Type B pancreatic cell (in vitro differentiated cells): ENCODE measurements around the gene DMPK. TPM values are rescaled to one million over a fixed set of nuclear protein-coding genes. Genes with fewer than 3 reads are reported as not detected.
A peak's percentile ranks its signal among the peaks of the same experiment; 100 is the strongest.

ENCODE experiments used
- DNase-seq: peaks from one replicate; pipeline ENCODE4 v3.0.0; 2021; ENCODE audit warnings: mixed read lengths; ENCODE audit not compliant: unreplicated experiment; ENCODE audit errors: extremely low spot score
- H3K27ac Mint-ChIP-seq: 2 replicates; pipeline ENCODE4 v1.8.0; 2021; ENCODE audit warnings: mild to moderate bottlenecking, mixed read lengths
- H3K27me3 Mint-ChIP-seq: 2 replicates; pipeline ENCODE4 v1.8.0; 2021; ENCODE audit warnings: mixed read lengths
- H3K36me3 Mint-ChIP-seq: 2 replicates; pipeline ENCODE4 v1.8.0; 2021; ENCODE audit warnings: mixed read lengths
- H3K4me1 Mint-ChIP-seq: one replicate; pipeline ENCODE4 v1.8.0; 2021; ENCODE audit warnings: mixed read lengths; ENCODE audit not compliant: unreplicated experiment
- H3K4me3 Mint-ChIP-seq: 2 replicates; pipeline ENCODE4 v1.8.0; 2021; ENCODE audit warnings: mild to moderate bottlenecking, mixed read lengths
- H3K9me3 Mint-ChIP-seq: 2 replicates; pipeline ENCODE4 v1.8.0; 2021; ENCODE audit warnings: mixed read lengths
- CTCF ChIP-seq: fragments of 200-600 bp; sonication (generic); conservative IDR thresholded peaks from 2 replicates; pipeline ENCODE4 v1.5.0; 2021; ENCODE audit warnings: antibody characterized with exemption, mild to moderate bottlenecking
- total RNA-seq: library from RNA; stranded (reverse); gene quantifications from 2 replicates; pipeline ENCODE4 v1.2.1, GENCODE V29; 2021; ENCODE audit warnings: low replicate concordance

DMPK gene
- total RNA-seq, 1 donor from 2014 or later: 97.7 TPM

DNA sequence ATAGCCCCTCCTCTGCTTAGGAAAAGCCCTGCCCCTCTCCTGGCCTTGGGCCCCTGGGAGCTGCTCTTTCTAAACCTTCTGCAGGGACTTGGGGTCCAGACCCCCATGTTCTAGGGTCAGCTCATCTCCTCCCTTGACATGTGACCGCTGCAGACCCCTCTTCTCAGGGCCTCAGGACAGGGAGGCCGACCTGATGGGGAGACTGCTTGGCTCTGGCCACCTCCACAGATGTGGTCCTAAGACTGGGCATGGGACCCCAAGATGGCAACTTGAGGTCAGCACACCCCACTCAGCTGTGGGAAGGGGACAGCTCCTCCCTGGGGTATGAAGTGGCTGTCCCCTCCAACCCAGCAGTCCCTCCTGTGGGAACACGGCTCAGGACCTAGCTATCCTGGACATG is 9.4 kb downstream of the DMPK start:
- no peaks in the 10 kb centered on the region for H3K27me3 Mint-ChIP-seq
- no peak overlapping the region for H3K4me3 Mint-ChIP-seq
- H3K9me3 Mint-ChIP-seq: no peaks in the 10 kb centered on the region
- peaks cover 8% of the 10 kb centered on the region for H3K4me1 Mint-ChIP-seq
- peaks cover 4% of the 10 kb centered on the region for H3K36me3 Mint-ChIP-seq
- H3K27ac Mint-ChIP-seq: no peak overlapping the region
- no peak for DNase-seq
- TF ChIP-seq CTCF: no peak

- Mint-ChIP-seq H3K4me3 (peak overlapping the region; percentile 3), H3K9me3 (no peaks in the 10 kb centered on the region), H3K36me3 (peaks cover 4% of the 10 kb centered on the region), H3K4me1 (peaks cover 8% of the 10 kb centered on the region), H3K27ac (peak overlapping the region; percentile 17), H3K27me3 (no peaks in the 10 kb centered on the region)
- TF ChIP-seq CTCF: no peak
- DNase-seq: no peak
Measured at GRCh38 chr19:45772130-45772840, 10.0 kb downstream of the DMPK start.

- no peak for TF ChIP-seq CTCF
- DNase-seq: no peak
- H3K4me3 Mint-ChIP-seq: peak overlapping the region; percentile 68
- no peaks in the 10 kb centered on the region for H3K9me3 Mint-ChIP-seq
- H3K4me1 Mint-ChIP-seq: peaks cover 8% of the 10 kb centered on the region
- H3K36me3 Mint-ChIP-seq: no peaks in the 10 kb centered on the region
- peak overlapping the region; percentile 98 for H3K27ac Mint-ChIP-seq
- no peaks in the 10 kb centered on the region for H3K27me3 Mint-ChIP-seq
Measured at GRCh38 chr19:45771311-45771933, 10.9 kb downstream of the DMPK start.

DNA sequence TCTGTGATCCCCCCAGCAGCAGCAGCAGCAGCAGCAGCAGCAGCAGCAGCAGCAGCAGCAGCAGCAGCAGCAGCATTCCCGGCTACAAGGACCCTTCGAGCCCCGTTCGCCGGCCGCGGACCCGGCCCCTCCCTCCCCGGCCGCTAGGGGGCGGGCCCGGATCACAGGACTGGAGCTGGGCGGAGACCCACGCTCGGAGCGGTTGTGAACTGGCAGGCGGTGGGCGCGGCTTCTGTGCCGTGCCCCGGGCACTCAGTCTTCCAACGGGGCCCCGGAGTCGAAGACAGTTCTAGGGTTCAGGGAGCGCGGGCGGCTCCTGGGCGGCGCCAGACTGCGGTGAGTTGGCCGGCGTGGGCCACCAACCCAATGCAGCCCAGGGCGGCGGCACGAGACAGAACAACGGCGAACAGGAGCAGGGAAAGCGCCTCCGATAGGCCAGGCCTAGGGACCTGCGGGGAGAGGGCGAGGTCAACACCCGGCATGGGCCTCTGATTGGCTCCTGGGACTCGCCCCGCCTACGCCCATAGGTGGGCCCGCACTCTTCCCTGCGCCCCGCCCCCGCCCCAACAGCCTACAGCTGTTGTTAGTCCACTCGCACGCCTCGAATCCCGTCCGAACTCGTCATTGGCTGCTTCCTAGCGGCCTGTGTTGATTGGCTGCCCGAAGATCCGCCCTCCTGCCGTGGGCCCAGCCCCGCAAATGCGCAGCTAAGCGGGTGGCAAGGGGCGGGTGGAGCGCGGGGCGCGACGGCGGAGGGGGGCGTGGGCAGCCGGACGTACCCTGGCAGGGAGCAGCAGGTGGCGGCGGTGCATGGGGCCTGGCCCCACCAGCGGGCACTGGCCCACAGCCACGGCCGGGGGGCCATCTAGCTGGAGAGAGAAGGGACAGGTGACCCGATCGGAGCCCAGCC is 11.8 kb downstream of the DMPK start:
- peak; percentile 99 for TF ChIP-seq CTCF
- peaks cover 8% of the 10 kb centered on the region for H3K4me1 Mint-ChIP-seq
- peak overlapping the region; percentile 97 for H3K4me3 Mint-ChIP-seq
- H3K9me3 Mint-ChIP-seq: no peaks in the 10 kb centered on the region
- DNase-seq: peak; percentile 97
- H3K27me3 Mint-ChIP-seq: no peaks in the 10 kb centered on the region
- no peaks in the 10 kb centered on the region for H3K36me3 Mint-ChIP-seq
- H3K27ac Mint-ChIP-seq: peak overlapping the region; percentile 98

- H3K27ac Mint-ChIP-seq: peak overlapping the region; percentile 98
- no peaks in the 10 kb centered on the region for H3K9me3 Mint-ChIP-seq
- peaks cover 11% of the 10 kb centered on the region for H3K4me1 Mint-ChIP-seq
- H3K4me3 Mint-ChIP-seq: peak overlapping the region; percentile 97
- no peak for TF ChIP-seq CTCF
- DNase-seq: no peak
- no peaks in the 10 kb centered on the region for H3K36me3 Mint-ChIP-seq
- no peaks in the 10 kb centered on the region for H3K27me3 Mint-ChIP-seq
Measured at GRCh38 chr19:45769821-45770191, 12.5 kb downstream of the DMPK start.
